Measurements from ENCODE around the gene FRMD3.

- TF ChIP-seq CTCF (IDR thresholded peaks at IDR 0.05) (no peak), POLR2A (IDR thresholded peaks at IDR 0.05) (no peak)
Observed at GRCh38 chr9:83231039-83231438, 307.2 kb downstream of the FRMD3 start.

Measured in body of pancreas (tissue), 4 donors.